ENCODE data around the gene A3GALT2.
"Not testable (repeated sequence)": the region's sequence is repeated elsewhere in the genome, so short reads cannot be mapped to it uniquely, and the experiment has no call there.

A3GALT2 gene

DNA sequence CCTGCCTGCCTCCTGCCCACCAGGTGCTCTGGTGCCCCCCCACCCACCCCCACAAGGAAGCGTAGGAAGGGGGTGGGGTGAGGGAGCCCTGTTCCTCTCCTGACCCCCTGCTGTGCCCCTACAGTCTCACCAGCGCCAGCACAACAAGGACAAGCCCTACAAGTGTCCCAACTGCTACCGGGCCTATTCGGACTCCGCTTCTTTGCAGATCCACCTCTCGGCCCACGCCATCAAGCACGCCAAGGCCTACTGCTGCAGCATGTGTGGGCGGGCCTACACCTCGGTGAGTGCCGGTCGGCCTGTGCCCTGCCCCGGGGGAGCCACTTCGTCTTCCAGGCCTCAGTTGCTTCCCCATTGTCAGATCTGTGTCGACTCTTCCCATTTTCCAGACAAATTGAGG lies 25.9 kb downstream of the A3GALT2 start:
- Histone ChIP-seq H3K9me2 (replicated peaks; ENCODE audit: low read depth, low read length) (no peaks in the 10 kb centered on the region), H2AFZ (ENCODE audit: low read length) (no peak overlapping the region), H3K4me1 (ENCODE audit: insufficient read depth, low read length, poor library complexity, severe bottlenecking) (no peaks in the 10 kb centered on the region), H3K27me3 (ENCODE audit: insufficient read depth, low read length, poor library complexity, severe bottlenecking) (no peaks in the 10 kb centered on the region), H3K4me3 (ENCODE audit: low read length, poor library complexity, severe bottlenecking) (no peak overlapping the region), H4K20me1 (ENCODE audit: insufficient read depth, low read length, poor library complexity, severe bottlenecking) (no peaks in the 10 kb centered on the region), H3K9ac (ENCODE audit: low read depth, low read length, poor library complexity, severe bottlenecking) (no peak overlapping the region), H3K79me2 (ENCODE audit: insufficient read depth, low read length) (no peaks in the 10 kb centered on the region), H3K9me3 (ENCODE audit: insufficient read depth, low read depth, low read length) (no peaks in the 10 kb centered on the region), H3K36me3 (ENCODE audit: insufficient read depth, low read length) (peaks cover 54% of the 10 kb centered on the region; the same call in 1 of the 2 replicates), H3F3A (ENCODE audit: low read depth) (no peaks in the 10 kb centered on the region), H3K4me2 (ENCODE audit: low read depth, low read length, poor library complexity, severe bottlenecking) (no peak overlapping the region)
- no peak for TF ChIP-seq EZH2phosphoT487 (IDR thresholded peaks at IDR 0.05; ENCODE audit: borderline replicate concordance)
- no peak for TF ChIP-seq CTCF (conservative IDR thresholded peaks at IDR 0.05; ENCODE audit: low read length)

GRCh38 chr1:33294071-33295010 lies 26.6 kb downstream of the A3GALT2 start:
- Histone ChIP-seq H3K9me2 (replicated peaks; ENCODE audit: low read depth, low read length) (no peaks in the 10 kb centered on the region), H3K4me3 (ENCODE audit: low read length, poor library complexity, severe bottlenecking) (no peak overlapping the region), H3K36me3 (ENCODE audit: insufficient read depth, low read length) (peaks cover 51% of the 10 kb centered on the region; the same call in 1 of the 2 replicates), H3F3A (ENCODE audit: low read depth) (no peaks in the 10 kb centered on the region), H4K20me1 (ENCODE audit: insufficient read depth, low read length, poor library complexity, severe bottlenecking) (no peaks in the 10 kb centered on the region), H3K27me3 (ENCODE audit: insufficient read depth, low read length, poor library complexity, severe bottlenecking) (no peaks in the 10 kb centered on the region), H3K4me2 (ENCODE audit: low read depth, low read length, poor library complexity, severe bottlenecking) (no peak overlapping the region), H3K4me1 (ENCODE audit: insufficient read depth, low read length, poor library complexity, severe bottlenecking) (no peaks in the 10 kb centered on the region), H2AFZ (ENCODE audit: low read length) (no peak overlapping the region), H3K9me3 (ENCODE audit: insufficient read depth, low read depth, low read length) (no peaks in the 10 kb centered on the region), H3K79me2 (ENCODE audit: insufficient read depth, low read length) (no peaks in the 10 kb centered on the region), H3K9ac (ENCODE audit: low read depth, low read length, poor library complexity, severe bottlenecking) (no peak overlapping the region)
- TF ChIP-seq CTCF (conservative IDR thresholded peaks at IDR 0.05; ENCODE audit: low read length) = no peak
- TF ChIP-seq EZH2phosphoT487 (IDR thresholded peaks at IDR 0.05; ENCODE audit: borderline replicate concordance) = no peak

DNA sequence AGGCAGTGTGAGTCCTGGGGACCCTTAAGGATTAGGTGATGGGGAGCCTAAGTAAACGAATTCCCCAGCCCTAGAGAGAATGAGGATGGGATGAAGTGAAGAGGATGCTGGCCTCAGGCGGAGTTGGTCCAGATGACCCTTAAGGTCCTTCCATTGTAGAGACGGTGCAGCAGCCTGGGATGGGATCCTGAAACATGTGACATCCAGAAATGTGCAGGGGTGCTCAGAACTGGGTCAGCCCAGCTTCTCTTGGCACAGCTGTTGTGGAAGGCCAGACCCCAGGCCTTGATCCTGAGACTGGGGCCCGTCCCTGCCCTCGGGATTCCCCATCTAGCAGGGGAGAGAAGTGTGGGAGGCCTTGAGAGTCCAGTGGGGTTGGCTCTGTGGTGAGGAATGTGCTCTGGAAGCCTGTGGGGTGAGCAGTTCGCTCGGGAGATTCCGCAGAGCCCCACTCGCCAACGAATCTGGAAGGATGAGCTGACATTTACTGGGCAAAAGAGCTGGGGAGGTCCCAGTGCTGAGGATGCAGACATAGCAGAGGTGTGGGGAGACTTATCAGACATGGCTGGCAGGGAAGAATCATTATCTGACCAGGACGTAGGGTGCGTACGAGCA lies 28.1 kb downstream of the A3GALT2 start:
- TF ChIP-seq CTCF (conservative IDR thresholded peaks at IDR 0.05; ENCODE audit: low read length) (no peak), EZH2phosphoT487 (IDR thresholded peaks at IDR 0.05; ENCODE audit: borderline replicate concordance) (no peak)
- Histone ChIP-seq H3K9me2 (replicated peaks; ENCODE audit: low read depth, low read length) (no peaks in the 10 kb centered on the region), H3K9me3 (ENCODE audit: insufficient read depth, low read depth, low read length) (no peaks in the 10 kb centered on the region)

GRCh38 chr1:33290615-33291014 lies 30.3 kb downstream of the A3GALT2 start:
- not testable (repeated sequence) for H3K4me1 ChIP-seq (ENCODE audit: insufficient read depth, low read length, poor library complexity, severe bottlenecking); H3F3A ChIP-seq (ENCODE audit: low read depth); H3K9me3 ChIP-seq (ENCODE audit: insufficient read depth, low read depth, low read length); H3K4me2 ChIP-seq (ENCODE audit: low read depth, low read length, poor library complexity, severe bottlenecking); H4K20me1 ChIP-seq (ENCODE audit: insufficient read depth, low read length, poor library complexity, severe bottlenecking); H3K27me3 ChIP-seq (ENCODE audit: insufficient read depth, low read length, poor library complexity, severe bottlenecking); H3K9me2 ChIP-seq (replicated peaks; ENCODE audit: low read depth, low read length); H3K4me3 ChIP-seq (ENCODE audit: low read length, poor library complexity, severe bottlenecking); H3K9ac ChIP-seq (ENCODE audit: low read depth, low read length, poor library complexity, severe bottlenecking); H2AFZ ChIP-seq (ENCODE audit: low read length); H3K79me2 ChIP-seq (ENCODE audit: insufficient read depth, low read length)
- H3K36me3 ChIP-seq (ENCODE audit: insufficient read depth, low read length) = peaks cover 33% of the 10 kb centered on the region; the same call in 1 of the 2 replicates

More for the DNA sequence above, 28.1 kb downstream of the A3GALT2 start:
- H3K4me3 ChIP-seq (ENCODE audit: low read length, poor library complexity, severe bottlenecking) = no peak overlapping the region
- no peaks in the 10 kb centered on the region for H3K79me2 ChIP-seq (ENCODE audit: insufficient read depth, low read length)
- no peaks in the 10 kb centered on the region for H3F3A ChIP-seq (ENCODE audit: low read depth)
- no peak overlapping the region for H3K9ac ChIP-seq (ENCODE audit: low read depth, low read length, poor library complexity, severe bottlenecking)
- no peaks in the 10 kb centered on the region for H3K27me3 ChIP-seq (ENCODE audit: insufficient read depth, low read length, poor library complexity, severe bottlenecking)
- no peaks in the 10 kb centered on the region for H4K20me1 ChIP-seq (ENCODE audit: insufficient read depth, low read length, poor library complexity, severe bottlenecking)
- H3K4me1 ChIP-seq (ENCODE audit: insufficient read depth, low read length, poor library complexity, severe bottlenecking) = no peaks in the 10 kb centered on the region
- H3K4me2 ChIP-seq (ENCODE audit: low read depth, low read length, poor library complexity, severe bottlenecking) = no peak overlapping the region
- no peak overlapping the region for H2AFZ ChIP-seq (ENCODE audit: low read length)
- peaks cover 38% of the 10 kb centered on the region; the same call in 1 of the 2 replicates for H3K36me3 ChIP-seq (ENCODE audit: insufficient read depth, low read length)
